Measurements from ENCODE around the gene USP50.
"Not testable (repeated sequence)": the region's sequence is repeated elsewhere in the genome, so short reads cannot be mapped to it uniquely, and the experiment has no call there.

Gene USP50

DNA sequence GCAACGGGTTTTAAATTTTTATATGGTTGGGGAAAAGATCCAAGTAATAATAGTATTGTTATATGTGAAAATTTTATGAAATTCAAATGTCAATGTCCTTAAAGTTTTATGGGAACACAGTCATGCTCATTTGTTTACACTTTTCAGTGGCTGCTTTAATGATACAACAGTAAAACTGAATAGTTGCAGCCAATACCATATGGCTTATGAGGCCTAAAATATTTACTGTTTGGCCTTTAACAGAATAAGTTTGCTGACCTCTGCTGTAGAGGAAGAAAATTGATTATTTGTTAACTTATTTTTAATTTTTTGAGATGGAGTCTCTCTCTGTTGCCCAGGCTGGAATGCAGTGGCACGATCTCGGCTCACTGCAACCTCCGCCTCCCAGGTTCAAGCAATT, 44.7 kb downstream of the USP50 start:
- no peak for DNase-seq

DNA sequence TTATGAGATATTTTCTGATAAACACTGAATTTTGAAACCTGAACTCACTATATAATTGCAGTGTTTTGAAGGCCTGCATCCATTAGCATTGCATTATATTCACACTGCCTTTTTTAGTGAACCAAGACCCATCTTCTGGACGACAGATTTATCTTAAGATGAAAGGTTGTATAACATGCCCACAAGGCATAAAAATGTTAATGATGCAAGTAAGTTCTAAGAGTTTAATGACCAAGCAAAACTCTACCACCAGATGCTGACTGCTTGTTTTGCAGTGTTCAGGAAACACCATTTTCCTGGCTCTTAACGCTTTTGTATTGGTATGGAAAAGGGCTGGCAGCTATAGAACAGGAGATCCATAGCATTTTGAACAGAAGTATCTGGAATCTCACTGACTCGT, 46.1 kb downstream of the USP50 start:
- DNase-seq, result no peak

DNA sequence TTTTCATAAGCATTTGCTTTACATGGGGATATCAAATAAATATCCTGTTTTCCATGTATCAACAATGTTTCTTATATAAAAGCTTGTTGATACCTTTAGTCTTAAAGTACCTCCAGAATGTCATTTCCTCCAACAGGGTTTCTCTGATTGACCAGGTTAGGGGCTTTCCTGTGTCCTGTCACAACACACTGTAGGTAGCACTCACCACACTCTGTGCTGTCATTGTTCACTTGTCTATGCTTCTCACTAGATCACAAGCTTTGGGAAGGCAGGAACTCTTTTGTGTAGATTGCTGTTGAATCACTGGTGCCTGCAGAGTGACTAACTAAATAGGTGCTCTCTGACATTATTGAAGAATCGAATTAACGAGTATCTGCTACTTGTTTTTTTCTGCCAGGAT, 49.8 kb downstream of the USP50 start:
- DNase-seq, result no peak

DNA sequence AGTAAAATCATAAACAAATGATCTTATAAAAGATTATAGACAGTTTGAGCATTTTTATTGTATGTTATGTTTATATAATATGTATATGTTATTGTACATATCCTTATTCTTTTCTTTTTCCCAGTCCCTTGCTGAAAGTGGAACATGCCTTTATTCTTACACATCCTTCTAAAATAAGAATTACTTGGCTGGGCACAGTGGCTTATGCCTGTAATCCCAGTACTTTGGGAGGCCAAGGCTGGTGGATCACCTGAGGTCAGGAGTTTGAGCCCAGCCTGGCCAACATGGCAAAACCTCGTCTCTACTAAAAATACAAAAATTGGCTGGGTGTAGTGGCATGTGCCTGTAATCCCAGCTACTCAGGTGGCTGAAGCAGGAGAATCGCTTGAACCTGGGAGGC, 51.9 kb downstream of the USP50 start:
- DNase-seq, result not testable (repeated sequence)

DNA sequence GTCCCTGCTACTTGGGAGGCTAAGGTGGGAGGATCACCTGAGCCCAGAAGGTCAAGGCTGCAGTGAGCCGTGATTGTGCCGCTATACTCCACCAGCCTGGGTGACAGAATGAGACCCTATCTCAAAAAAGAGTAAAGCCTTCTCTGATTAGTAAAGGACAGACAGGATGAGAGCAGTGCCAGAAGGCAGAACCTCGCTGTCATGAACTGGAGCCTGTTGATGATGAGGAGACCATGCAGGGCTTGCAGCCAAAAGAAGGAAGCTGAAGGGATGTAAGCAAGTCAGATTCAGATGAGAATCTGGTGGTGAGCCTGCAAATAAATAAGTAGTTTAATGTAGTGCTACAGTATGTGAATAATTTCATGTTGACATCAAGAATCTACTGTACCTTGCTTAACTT, 52.8 kb downstream of the USP50 start:
- DNase-seq, result no peak

DNA sequence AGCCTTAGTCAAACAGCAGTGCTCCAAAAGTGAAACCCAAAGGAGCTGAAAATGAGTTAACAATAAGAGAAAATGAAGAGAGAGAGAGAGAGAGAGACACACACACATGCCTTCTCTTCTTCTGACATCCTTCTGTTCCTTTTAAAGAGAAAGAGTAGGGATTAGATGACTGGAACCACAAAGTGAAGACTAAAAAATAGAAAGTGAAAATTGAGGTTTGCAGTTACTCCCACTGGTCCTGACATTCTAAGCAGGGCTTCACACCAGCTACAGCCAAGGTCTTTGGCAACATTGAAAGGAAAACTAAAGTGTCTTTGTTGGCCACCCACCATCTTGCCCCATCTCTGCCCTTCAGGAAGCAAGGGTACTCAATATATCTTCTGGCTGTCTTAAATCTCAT, 59.2 kb downstream of the USP50 start:
- no peak for DNase-seq

DNA sequence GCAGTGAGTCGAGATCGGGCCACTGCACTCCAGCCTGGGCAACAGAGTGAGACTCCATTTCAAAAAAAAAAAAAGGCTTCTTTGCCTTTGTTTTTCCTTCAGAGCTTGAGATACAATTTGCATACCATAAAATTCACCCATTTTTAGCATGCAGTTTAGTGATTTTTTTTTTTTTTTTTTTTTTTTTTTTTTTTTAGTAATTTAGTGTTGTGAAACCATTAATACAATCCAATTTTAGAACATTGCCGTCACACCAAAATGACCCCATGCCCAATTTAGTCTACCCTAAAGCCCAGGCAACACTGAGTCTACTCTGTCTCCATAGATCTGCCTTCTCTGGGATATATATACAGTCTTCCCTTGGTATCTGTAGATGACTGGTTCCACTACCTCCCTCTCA, 61.1 kb downstream of the USP50 start:
- no peak for DNase-seq

DNA sequence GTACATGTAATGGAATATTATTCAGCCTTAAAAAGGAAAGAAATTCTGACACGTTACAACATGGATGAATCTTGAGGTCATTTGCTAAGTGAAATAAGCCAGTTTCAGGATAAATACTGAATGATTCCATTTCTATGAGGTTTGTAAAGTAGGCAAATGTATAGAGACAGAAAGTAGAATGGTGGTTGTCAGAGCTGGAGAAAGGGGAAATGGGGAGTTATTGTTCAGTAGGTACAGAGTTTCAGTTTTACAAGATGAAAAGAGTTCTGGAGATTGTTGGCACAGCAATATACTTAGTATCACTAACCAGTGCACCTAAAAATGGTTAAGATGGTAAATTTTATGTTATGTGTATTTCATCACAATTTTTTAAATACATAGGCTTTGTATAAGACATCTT, 61.7 kb downstream of the USP50 start:
- no peak for DNase-seq

DNA sequence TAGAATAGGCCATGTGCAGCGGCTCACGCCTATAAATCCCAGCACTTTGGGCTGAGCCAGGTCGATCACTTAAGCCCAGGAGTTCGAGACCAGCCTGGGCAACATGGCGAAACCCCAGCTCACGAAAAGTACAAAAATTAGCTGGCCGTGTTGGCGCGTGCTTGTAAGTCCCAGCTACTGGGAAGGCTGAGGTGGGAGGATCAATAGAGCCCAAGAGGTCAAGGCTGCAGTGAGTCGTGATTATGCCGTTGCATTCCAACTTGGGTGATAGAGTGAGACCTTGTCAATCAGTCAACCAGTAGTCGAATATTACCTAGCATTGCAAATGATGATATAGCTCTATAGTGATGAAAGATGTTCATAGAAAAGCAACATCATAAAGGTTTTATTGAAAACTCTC, 70.3 kb downstream of the USP50 start:
- no peak for DNase-seq

DNA sequence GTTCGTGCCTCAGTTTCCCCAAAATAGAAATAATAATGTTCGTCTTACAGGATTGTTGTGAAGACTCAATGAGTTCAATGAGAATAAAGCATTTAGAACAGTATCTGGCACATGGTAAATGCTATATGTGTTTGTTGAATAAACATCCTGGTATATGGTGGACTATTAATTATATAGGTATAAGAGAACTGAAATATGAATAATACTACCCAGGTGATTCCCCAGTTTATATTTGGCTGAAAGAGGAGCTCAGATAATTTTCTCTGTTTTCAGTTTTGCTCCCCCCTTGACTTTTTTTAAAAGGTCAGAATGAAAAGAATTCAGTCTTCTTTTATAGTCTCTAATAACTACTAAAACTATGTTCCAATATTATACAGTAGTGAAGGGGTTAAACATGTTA, 75.4 kb downstream of the USP50 start:
- no peak for DNase-seq

DNA sequence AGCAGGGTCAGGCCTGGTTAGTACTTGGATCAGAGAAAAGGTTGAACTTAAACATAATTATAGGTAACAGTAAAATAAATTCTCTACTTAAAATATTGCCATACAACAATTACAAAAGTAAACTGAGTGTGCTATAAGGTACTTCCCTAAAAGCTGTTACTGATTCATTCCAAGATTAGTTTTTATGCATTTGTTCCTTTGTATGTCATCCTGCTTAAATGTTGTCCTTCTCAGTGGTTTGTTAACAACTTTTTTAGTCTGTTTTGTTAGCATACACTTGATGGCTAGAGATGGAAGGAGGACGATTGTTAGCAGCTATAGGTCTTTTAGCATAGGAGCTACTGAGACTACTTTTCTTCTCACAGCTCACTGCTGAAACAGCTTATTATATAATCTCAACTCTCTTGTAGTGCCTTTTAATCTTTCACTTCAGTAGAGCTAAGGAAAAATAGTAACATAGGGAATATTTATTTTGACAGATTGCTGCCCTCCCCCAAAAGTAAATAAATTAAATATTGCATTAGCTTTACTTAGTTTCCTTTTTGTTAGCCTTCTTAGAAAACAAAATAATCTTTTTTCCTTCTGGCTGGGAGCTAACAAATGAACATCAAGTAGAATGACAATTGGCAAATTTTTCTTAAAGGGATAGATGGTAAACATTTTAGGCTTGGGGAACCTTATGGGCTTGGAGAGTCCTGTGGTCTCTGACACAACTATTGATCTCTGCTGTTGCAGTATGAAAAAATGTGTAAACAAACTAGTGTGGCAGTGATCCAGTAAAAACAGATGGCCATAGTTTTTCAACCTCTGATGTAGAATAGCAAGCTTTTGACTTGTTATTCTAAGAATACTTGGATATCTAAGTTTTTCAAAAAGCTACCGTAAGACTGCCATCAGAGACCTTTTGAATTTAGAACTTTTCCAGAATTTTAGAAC, 82.8 kb downstream of the USP50 start:
- peak; percentile 5 for DNase-seq

DNA sequence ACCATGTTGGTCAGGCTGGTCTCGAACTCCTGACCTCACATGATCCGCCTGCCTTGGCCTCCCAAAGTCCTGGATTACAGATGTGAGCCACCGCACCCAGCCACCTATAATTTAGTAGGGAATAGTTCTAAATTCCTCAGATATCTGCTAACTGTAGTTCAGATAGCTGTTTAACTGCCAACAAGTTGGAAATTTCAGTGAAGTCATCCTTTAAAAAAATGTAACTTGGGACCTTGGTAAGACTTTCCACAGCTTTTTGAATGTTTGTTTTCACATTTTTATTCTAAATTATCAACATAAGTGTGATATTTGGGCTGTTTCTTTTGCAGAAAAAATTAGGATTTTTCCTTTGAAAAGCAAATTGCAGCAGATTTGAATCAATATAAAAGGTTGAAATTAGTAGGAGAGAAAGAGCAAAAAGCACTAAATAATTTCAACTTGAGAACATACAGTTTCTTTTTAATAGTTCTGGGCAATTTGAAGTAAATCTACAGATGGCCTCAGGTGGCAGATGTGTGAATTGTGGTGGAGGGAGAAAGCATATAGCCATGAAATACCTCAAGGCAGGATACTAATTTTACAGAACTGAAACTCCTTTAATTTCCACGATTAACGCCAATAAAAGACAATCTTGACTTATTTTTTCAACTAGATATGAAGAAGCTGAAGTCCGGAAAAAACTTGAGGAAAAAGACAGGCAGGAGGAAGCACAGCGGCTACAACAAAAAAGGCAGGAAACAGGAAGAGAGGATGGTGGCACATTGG, 87.9 kb downstream of the USP50 start:
- peak; percentile 7 for DNase-seq

DNA sequence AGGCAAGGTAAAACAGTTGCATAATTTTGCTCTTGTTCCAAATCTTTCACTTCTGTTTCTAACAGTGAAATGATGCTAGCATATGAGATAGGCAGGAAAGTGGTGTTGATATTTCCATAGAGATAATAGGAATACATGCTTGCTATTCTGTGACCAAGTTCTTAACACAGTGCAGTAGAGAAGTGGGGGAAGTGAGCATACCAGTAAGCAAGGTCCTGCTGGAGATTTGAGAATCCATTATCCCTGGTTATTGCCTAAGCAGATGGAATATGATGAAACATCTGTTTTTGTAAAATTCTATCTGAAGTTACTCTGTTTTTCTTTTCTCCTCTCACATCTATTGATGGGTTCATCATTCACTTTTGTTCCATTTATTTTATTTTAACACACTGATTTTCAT, 93.5 kb downstream of the USP50 start:
- DNase-seq, result peak; percentile 54

Measured in fibroblast of skin of right quadriceps (primary cell).